Pericardium fibroblast (primary cell): ENCODE results near the gene KCNMB3. TPM values are rescaled to one million over a fixed set of nuclear protein-coding genes. Genes with fewer than 3 reads are reported as not detected.

Source experiments
- total RNA-seq: library from RNA; depleted of rRNA; stranded (reverse); fragments of >200 nt; gene quantifications from 2 replicates; pipeline ENCODE4 v1.2.3, GENCODE V29; 2015

The KCNMB3 gene, protein sequence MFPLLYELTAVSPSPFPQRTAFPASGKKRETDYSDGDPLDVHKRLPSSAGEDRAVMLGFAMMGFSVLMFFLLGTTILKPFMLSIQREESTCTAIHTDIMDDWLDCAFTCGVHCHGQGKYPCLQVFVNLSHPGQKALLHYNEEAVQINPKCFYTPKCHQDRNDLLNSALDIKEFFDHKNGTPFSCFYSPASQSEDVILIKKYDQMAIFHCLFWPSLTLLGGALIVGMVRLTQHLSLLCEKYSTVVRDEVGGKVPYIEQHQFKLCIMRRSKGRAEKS
- 0.12 and 0.26 TPM in 2 replicates for total RNA-seq

DNA sequence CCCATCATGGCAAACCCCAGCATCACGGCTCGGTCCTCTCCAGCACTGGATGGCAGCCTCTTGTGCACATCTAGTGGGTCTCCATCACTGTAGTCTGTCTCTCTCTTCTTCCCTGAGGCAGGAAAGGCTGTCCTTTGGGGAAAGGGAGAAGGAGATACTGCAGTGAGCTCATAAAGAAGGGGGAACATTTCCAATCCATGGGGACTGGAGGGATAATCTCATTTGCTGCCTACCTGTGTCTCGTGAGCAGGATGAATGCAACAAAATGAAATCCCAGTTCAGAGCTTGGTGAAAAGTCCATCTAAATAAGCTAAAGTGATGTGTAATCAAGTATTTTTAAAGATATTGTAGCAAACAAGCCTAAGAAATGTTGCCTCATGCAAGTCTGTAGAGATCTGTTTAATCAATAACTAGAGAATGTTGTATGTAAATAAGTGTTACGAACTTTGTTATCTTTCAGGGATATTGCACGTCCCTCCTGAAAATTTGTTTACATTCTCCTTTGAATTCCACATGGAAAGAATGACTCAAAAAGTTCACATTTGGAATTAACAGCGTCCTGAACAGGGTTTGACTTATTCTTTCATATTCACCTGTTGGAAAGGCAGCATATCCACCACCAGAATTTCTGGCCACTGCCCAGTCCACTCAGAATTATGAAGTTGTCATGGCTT lies at the start of gene KCNMB3:
KCNMB3 (minus strand) TSS at position 312 of the 674 bp plus-strand sequence; CDS start at position 188, 124 bp downstream.

Other genes with a start within 250 kb of the KCNMB3 start
- 10.7 and 32.9 TPM in 2 replicates for gene ZMAT3, start 179.3 kb downstream of the KCNMB3 start, total RNA-seq
- 17.0 and 20.4 TPM in 2 replicates for gene PIK3CA, start 102.8 kb downstream of the KCNMB3 start, total RNA-seq
- 40.4 and 43.5 TPM in 2 replicates for gene ZNF639, start 71.9 kb upstream of the KCNMB3 start, total RNA-seq
- gene MFN1, start 96.6 kb upstream of the KCNMB3 start, total RNA-seq: 17.3 and 24.9 TPM in 2 replicates
- gene GNB4, start 200.4 kb upstream of the KCNMB3 start, total RNA-seq: 30.2 and 45.6 TPM in 2 replicates